Upper lobe of right lung (tissue), 1 donor: ENCODE results near the gene RAET1E. TPM values are rescaled to one million over a fixed set of nuclear protein-coding genes. Genes with fewer than 3 reads are reported as not detected.
A peak's percentile ranks its signal among the peaks of the same experiment; 100 is the strongest.

Experiments
- ATAC-seq: fragments of 200-7000 bp; cut with Tn5 transposase; one replicate; pipeline ENCODE4 v1.9.1; 2020; ENCODE audit warnings: mild to moderate bottlenecking, moderate library complexity
- DNase-seq: peaks from one replicate; pipeline ENCODE4 v3.0.0-alpha.2; 2020
- H3K27ac ChIP-seq: fragments of 200-600 bp; one replicate; pipeline ENCODE4 v1.8.0; 2022
- H3K27me3 ChIP-seq: fragments of 200-600 bp; one replicate; pipeline ENCODE4 v1.8.0; 2022; ENCODE audit warnings: mild to moderate bottlenecking
- H3K36me3 ChIP-seq: fragments of 200-600 bp; one replicate; pipeline ENCODE4 v1.8.0; 2022
- H3K4me1 ChIP-seq: fragments of 200-600 bp; one replicate; pipeline ENCODE4 v1.8.0; 2022
- H3K4me3 ChIP-seq: fragments of 200-600 bp; one replicate; pipeline ENCODE4 v1.8.0; 2022; ENCODE audit warnings: mild to moderate bottlenecking
- H3K9me3 ChIP-seq: fragments of 200-600 bp; one replicate; pipeline ENCODE4 v1.8.0; 2022
- CTCF ChIP-seq: fragments of 200-600 bp; IDR thresholded peaks from one replicate; pipeline ENCODE4 v1.8.0; 2022; ENCODE audit warnings: antibody characterized with exemption
- intact Hi-C: fragments of 100-400 bp; cut with DNase I; formaldehyde crosslinking; loops from one replicate; pipeline ENCODE4 v1.11.0; 2022
- total RNA-seq: library from RNA; stranded (reverse); fragmentation: NEBNext Ultra II Directional; extraction: Animal tissue kit (Norgen Biotek cat#: 25700); gene quantifications from one replicate; pipeline ENCODE4 v1.2.1, GENCODE V29; 2021
- donor health status: DM: no; HTN: yes; CAD: no; lungs with severe emphysema.

Gene RAET1E
- total RNA-seq, 1 donor from 2014 or later: 0.96 TPM

GRCh38 chr6:149925253-149925973 lies 27.5 kb upstream of the RAET1E start:
- H3K4me1 ChIP-seq: peaks cover 16% of the 10 kb centered on the region
- peak; percentile 71 for DNase-seq
- H3K27me3 ChIP-seq: peaks cover 14% of the 10 kb centered on the region
- no peaks in the 10 kb centered on the region for H3K9me3 ChIP-seq
- intact Hi-C loops: loop anchor here (5.0 kb wide), 1 partner anchor 83 kb away; no protein-coding TSS in a partner anchor
- peak; percentile 46 for ATAC-seq
- H3K4me3 ChIP-seq: peak overlapping the region; percentile 58
- peak overlapping the region; percentile 51 for H3K27ac ChIP-seq
- H3K36me3 ChIP-seq: no peaks in the 10 kb centered on the region
- TF ChIP-seq CTCF: no peak

GRCh38 chr6:149924933-149925252 lies 27.0 kb upstream of the RAET1E start:
- H3K27ac ChIP-seq: no peak overlapping the region
- TF ChIP-seq CTCF: no peak
- ATAC-seq: no peak

GRCh38 chr6:149924206-149924932 lies 26.5 kb upstream of the RAET1E start:
- Histone ChIP-seq H3K4me1 (peaks cover 16% of the 10 kb centered on the region), H3K9me3 (no peaks in the 10 kb centered on the region), H3K4me3 (no peak overlapping the region), H3K27ac (no peak overlapping the region), H3K36me3 (no peaks in the 10 kb centered on the region), H3K27me3 (peaks cover 4% of the 10 kb centered on the region)
- no peak for TF ChIP-seq CTCF
- intact Hi-C loops: no loop called here
- peak; percentile 40 for DNase-seq
- ATAC-seq: no peak

More at GRCh38 chr6:149924933-149925252, 27.0 kb upstream of the RAET1E start:
- intact Hi-C loops: loop anchor here (5.0 kb wide), 1 partner anchor 83 kb away; no protein-coding TSS in a partner anchor
- Histone ChIP-seq H3K27me3 (peaks cover 9% of the 10 kb centered on the region), H3K4me3 (no peak overlapping the region), H3K4me1 (peaks cover 16% of the 10 kb centered on the region), H3K36me3 (no peaks in the 10 kb centered on the region), H3K9me3 (no peaks in the 10 kb centered on the region)
- peak; percentile 21 for DNase-seq

GRCh38 chr6:149923327-149923986 lies 25.5 kb upstream of the RAET1E start:
- intact Hi-C loops: no loop called here

More at GRCh38 chr6:149923327-149923986, 25.5 kb upstream of the RAET1E start:
- H3K9me3 ChIP-seq: no peaks in the 10 kb centered on the region
- H3K27ac ChIP-seq: no peak overlapping the region
- H3K4me1 ChIP-seq: peaks cover 16% of the 10 kb centered on the region
- peak overlapping the region; percentile 60 for H3K4me3 ChIP-seq
- no peaks in the 10 kb centered on the region for H3K27me3 ChIP-seq
- TF ChIP-seq CTCF: no peak
- ATAC-seq: no peak
- no peaks in the 10 kb centered on the region for H3K36me3 ChIP-seq
- DNase-seq: no peak
